Psoas muscle (tissue), 8 donors: ENCODE results near the gene CD44. TPM values are rescaled to one million over a fixed set of nuclear protein-coding genes. Genes with fewer than 3 reads are reported as not detected.

Source experiments
- ATAC-seq, 4 donors: fragments of 200-7000 bp; cut with Tn5 transposase; one replicate each; pipeline ENCODE4 v1.9.1; 2020; ENCODE audit warnings: moderate library complexity in 3 of 4, mild to moderate bottlenecking in 2 of 4
- DNase-seq, 2 donors: peaks; one replicate each; pipeline ENCODE4 v3.0.0-alpha.2; 2020
- H3K27ac ChIP-seq: fragments of 200-600 bp; one replicate; pipeline ENCODE4 v1.8.0; 2022
- H3K27me3 ChIP-seq, 3 donors: fragments of 200-600 bp in 1 of 3; one replicate each; pipeline versions ENCODE4 v1.6.1 to v1.8.0; 2013 to 2022; ENCODE audit warnings: low read length in 2 of 3, mild to moderate bottlenecking in 2 of 3, moderate library complexity in 1 of 3; ENCODE audit not compliant: insufficient read depth in 3 of 3
- H3K36me3 ChIP-seq, 2 donors: fragments of 200-600 bp in 1 of 2; one replicate each; pipeline versions ENCODE4 v1.6.1 to v1.8.0; 2013 to 2022; ENCODE audit warnings: low read depth in 1 of 2, mild to moderate bottlenecking in 1 of 2, moderate library complexity in 1 of 2; ENCODE audit not compliant: insufficient read depth in 1 of 2
- H3K4me1 ChIP-seq: fragments of 200-600 bp; one replicate; pipeline ENCODE4 v1.8.0; 2022
- H3K4me3 ChIP-seq: fragments of 200-600 bp; one replicate; pipeline ENCODE4 v1.8.0; 2022; ENCODE audit warnings: mild to moderate bottlenecking
- H3K9me3 ChIP-seq: fragments of 200-600 bp; one replicate; pipeline ENCODE4 v1.8.0; 2022
- WGBS, 3 donors: extraction: QIAGEN DNeasy Blood & Tissue Kit; methylation state at CpG; one replicate each; pipeline versions ENCODE4 v1.1.6 to v1.1.7; 2013; 5-methylcytosine and 5-hydroxymethylcytosine counted together
- intact Hi-C, 2 donors: fragments of 100-400 bp; cut with DNase I; formaldehyde crosslinking; loops; one replicate each; pipeline versions ENCODE4 v1.11.0 to v1.14.2; 2022
- polyA plus RNA-seq, 3 donors: library from polyadenylated mRNA; stranded (reverse); fragments of 200-250 nt; gene quantifications; one replicate each; pipeline ENCODE4 v1.2.3, GENCODE V29; 2013
- total RNA-seq, 4 donors: library from RNA; stranded (reverse); fragmentation: NEBNext Ultra II Directional in 2 of 4; extraction: Animal tissue kit (Norgen Biotek cat#: 25700) in 2 of 4; gene quantifications; one replicate each; pipeline versions ENCODE4 v1.2.1 to v1.2.4, GENCODE V29; 2021 to 2023
- TF ChIP-seq, protein P1 (sequence below): fragments of 200-600 bp; IDR thresholded peaks from one replicate; pipeline ENCODE4 v1.8.0; 2022; ENCODE audit warnings: antibody characterized with exemption
- donor health status: healthy with polysubstance abuse.
- donor health status: DM: no; HTN: no; CAD: no; lungs with moderate emphysema.
- donor health status: Bipolar disorder and iron deficiency.
- donor health status: healthy.
- donor health status: DM: yes; HTN: yes; CAD: no.
- donor health status: DM: no; HTN: no; CAD: no.
- donor health status: DM: no; HTN: no; CAD: no.
- donor health status: DM: yes; HTN: yes; CAD: no.

Gene CD44
- total and polyA plus RNA-seq, 7 donors: 3.4 to 35.4 (median 23.2) TPM

DNA sequence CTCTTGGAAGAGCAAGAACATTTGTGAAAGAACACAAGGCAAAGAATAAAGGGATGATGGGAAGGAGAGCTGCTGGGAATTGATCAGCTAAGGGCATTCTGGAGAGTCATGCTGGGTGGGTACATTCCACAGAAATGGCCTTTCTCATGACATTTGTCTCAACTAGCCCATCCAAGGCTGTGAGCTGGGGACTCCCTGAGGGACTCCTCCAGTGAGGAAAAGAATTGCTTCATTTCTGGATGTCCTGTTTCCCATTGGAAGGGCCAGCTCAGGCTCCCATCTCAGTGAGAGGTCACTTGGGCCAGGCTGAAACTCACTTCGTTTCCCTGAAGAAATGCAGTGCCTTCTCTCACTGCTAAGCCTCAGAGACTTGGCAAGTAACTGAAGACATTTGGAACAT, 106.8 kb downstream of the CD44 start:
- ATAC-seq: peak in 3 of 4 donors; percentile 13 to 46 (median 17)
- 68 to 79% (median 72%) methylated on average over 1 of the region's 1 CpG for WGBS, 3 donors
- Histone ChIP-seq H3K27ac (no peak overlapping the region), H3K4me3 (no peak overlapping the region), H3K9me3 (no peaks in the 10 kb centered on the region), H3K4me1 (no peaks in the 10 kb centered on the region), H3K27me3 (no peaks in the 10 kb centered on the region), H3K36me3 (no peaks in the 10 kb centered on the region)
- intact Hi-C loops: no loop called here
- TF ChIP-seq, protein P1, sequence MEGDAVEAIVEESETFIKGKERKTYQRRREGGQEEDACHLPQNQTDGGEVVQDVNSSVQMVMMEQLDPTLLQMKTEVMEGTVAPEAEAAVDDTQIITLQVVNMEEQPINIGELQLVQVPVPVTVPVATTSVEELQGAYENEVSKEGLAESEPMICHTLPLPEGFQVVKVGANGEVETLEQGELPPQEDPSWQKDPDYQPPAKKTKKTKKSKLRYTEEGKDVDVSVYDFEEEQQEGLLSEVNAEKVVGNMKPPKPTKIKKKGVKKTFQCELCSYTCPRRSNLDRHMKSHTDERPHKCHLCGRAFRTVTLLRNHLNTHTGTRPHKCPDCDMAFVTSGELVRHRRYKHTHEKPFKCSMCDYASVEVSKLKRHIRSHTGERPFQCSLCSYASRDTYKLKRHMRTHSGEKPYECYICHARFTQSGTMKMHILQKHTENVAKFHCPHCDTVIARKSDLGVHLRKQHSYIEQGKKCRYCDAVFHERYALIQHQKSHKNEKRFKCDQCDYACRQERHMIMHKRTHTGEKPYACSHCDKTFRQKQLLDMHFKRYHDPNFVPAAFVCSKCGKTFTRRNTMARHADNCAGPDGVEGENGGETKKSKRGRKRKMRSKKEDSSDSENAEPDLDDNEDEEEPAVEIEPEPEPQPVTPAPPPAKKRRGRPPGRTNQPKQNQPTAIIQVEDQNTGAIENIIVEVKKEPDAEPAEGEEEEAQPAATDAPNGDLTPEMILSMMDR: no peak
- DNase-seq: peak in 1 of 2 donors; percentile 24

DNA sequence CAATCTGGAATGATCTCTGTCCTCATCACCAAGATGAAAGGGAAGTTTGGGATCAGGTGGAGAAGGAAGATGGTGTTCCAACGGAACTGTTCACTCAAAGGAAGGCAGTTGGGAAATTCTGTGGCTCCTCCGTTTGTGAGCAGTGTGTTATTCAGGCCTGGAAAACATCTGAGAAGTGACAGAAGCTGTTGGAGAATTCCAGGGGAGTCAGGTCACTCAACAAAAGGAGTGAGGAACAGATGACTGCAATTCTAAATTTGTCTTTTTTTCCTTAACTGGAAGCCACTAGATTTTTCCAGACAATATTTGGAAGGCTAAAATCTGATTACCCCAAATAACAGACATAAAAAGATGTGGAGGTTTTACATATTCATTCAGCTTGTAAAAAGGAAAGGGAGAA, 107.8 kb downstream of the CD44 start:
- WGBS, 3 donors: 13 to 36% (median 32%) methylated on average over 2 of the region's 2 CpGs

DNA sequence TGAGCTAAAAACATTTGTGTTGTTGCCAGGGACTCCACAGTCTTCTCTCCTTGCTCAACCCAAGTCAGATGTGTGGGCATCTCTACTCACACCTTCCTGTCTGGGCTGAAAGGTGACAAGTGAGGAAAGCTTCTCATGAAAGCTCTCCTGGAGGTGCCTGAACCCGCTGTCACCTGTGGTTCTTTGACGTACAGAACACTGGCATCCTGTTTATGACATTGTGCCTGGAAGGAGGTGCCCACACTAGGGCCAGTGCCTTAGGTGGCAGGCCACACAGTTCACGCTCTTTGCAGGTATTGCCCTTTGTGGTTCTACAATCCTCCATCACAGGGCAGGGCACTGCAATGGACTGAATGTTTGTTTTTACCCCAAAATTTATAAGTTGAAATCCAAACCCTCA, 108.5 kb downstream of the CD44 start:
- Histone ChIP-seq H3K27me3 (no peaks in the 10 kb centered on the region), H3K36me3 (no peaks in the 10 kb centered on the region), H3K4me3 (no peak overlapping the region), H3K4me1 (no peaks in the 10 kb centered on the region), H3K27ac (no peak overlapping the region), H3K9me3 (no peaks in the 10 kb centered on the region)
- intact Hi-C loops: no loop called here
- 93 to 97% (median 96%) methylated on average over 3 of the region's 3 CpGs for WGBS, 3 donors
- ATAC-seq: peak in 1 of 4 donors; percentile 34
- TF ChIP-seq, protein P1: no peak
- no peak for DNase-seq

More for the DNA sequence above, 107.8 kb downstream of the CD44 start:
- no peaks in the 10 kb centered on the region for H3K27me3 ChIP-seq
- no peaks in the 10 kb centered on the region for H3K4me1 ChIP-seq
- ATAC-seq (peak; percentile 36 to 91 (median 68)), DNase-seq (no peak)
- TF ChIP-seq, protein P1: no peak
- no peaks in the 10 kb centered on the region for H3K36me3 ChIP-seq
- peak overlapping the region; percentile 41 for H3K27ac ChIP-seq
- no peaks in the 10 kb centered on the region for H3K9me3 ChIP-seq
- H3K4me3 ChIP-seq: no peak overlapping the region
- intact Hi-C loops: no loop called here

DNA sequence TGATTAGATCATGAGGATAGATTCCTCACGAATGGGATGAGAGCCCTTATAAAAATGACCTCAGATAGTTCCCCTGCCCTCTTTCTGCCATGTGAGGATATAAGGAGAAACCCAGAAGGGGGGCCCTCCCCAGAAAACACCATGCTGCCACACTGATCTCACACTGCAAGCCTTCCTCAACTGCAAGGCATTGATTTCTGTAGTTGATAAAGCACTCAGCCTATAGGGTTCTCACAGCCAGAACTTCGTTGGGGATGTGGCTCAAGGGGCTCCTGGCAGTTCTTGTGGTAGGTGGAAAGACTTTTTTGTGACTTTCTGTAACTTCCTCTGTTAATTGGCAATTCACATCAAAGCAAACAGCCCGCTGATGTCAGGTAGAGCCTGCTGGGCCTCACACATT, 108.9 kb downstream of the CD44 start:
- Histone ChIP-seq H3K36me3 (no peaks in the 10 kb centered on the region), H3K9me3 (no peaks in the 10 kb centered on the region), H3K4me1 (no peaks in the 10 kb centered on the region), H3K4me3 (no peak overlapping the region), H3K27ac (no peak overlapping the region), H3K27me3 (no peaks in the 10 kb centered on the region)
- intact Hi-C loops: no loop called here
- ATAC-seq (no peak), DNase-seq (no peak)
- TF ChIP-seq, protein P1: no peak
- WGBS, 3 donors: 82 to 86% (median 86%) methylated on average over 3 of the region's 3 CpGs
